A549 (cell line): Measurements from ENCODE around the gene TTC33. TPM values are rescaled to one million over a fixed set of nuclear protein-coding genes. Genes with fewer than 3 reads are reported as not detected.

Source experiments
- ATAC-seq, 2 experiments: fragments of 200-7000 bp in 1 of 2; fragments of >200 bp in 1 of 2; cut with Nextera tagmentation in 1 of 2; cut with Tn5 transposase in 1 of 2; 3 replicates each; pipeline versions ENCODE4 v1.8.0 to v1.9.1; 2018 to 2020; ENCODE audit warnings: mild to moderate bottlenecking in 1 of 2, moderate library complexity in 1 of 2
- CTCF ChIA-PET: fragments of 300-600 bp; sonication (Branson Sonifier 250); formaldehyde crosslinking; extraction: SDS; loops from one replicate; lab custom pipeline; 2021; ENCODE audit warnings: antibody characterized with exemption, inconsistent platforms; lab: Yijun Ruan, JAX
- POLR2A ChIA-PET: fragments of 350-600 bp; formaldehyde crosslinking; extraction: SDS; loops from one replicate; lab custom pipeline; 2021; ENCODE audit warnings: antibody characterized with exemption, inconsistent platforms; lab: Yijun Ruan, JAX
- DNase-seq, 2 experiments: peaks; one replicate each; pipeline versions ENCODE4 v3.0.0 to v3.0.0-alpha.2; 2011 to 2016; ENCODE audit warnings: low read depth in 1 of 2, low spot score in 1 of 2
- FAIRE-seq: peaks from 2 replicates; lab custom pipeline; 2011; peaks lifted over from hg19 to GRCh38; lab: Jason Lieb, UNC
- H3K27ac ChIP-seq, 2 experiments: fragments of >200 bp; sonication (Bioruptor Twin); formaldehyde crosslinking; 3 replicates each; pipeline ENCODE4 v1.5.1; 2016 to 2017
- H3K4me1 ChIP-seq: fragments of >200 bp; sonication (Bioruptor Twin); formaldehyde crosslinking; 3 replicates; pipeline ENCODE4 v1.6.1; 2016
- H3K4me2 ChIP-seq: fragments of >200 bp; sonication (Bioruptor Twin); formaldehyde crosslinking; 3 replicates; pipeline ENCODE4 v1.6.1; 2016
- H3K4me3 ChIP-seq: fragments of >200 bp; sonication (Bioruptor Twin); formaldehyde crosslinking; 3 replicates; pipeline ENCODE4 v1.5.1; 2016
- H3K9me3 ChIP-seq: fragments of >200 bp; sonication (Bioruptor Twin); formaldehyde crosslinking; 3 replicates; pipeline ENCODE4 v1.6.1; 2016
- ATOH8 ChIP-seq: fragments of 250-450 bp; sonication (Bioruptor Pico); IDR thresholded peaks from 2 replicates; pipeline ENCODE4 v1.5.0; 2020; ENCODE audit warnings: low read depth, mild to moderate bottlenecking, moderate library complexity
- CBX8 ChIP-seq: fragments of 200-600 bp; sonication (generic); IDR thresholded peaks from 2 replicates; pipeline ENCODE4 v1.6.1; 2016
- CHD4 ChIP-seq: fragments of 200-600 bp; sonication (generic); IDR thresholded peaks from 2 replicates; pipeline ENCODE4 v1.6.1; 2016; ENCODE audit warnings: antibody characterized with exemption, mild to moderate bottlenecking, borderline replicate concordance
- CTCF ChIP-seq: fragments of >200 bp; sonication (Bioruptor Twin); formaldehyde crosslinking; IDR thresholded peaks from 3 replicates; pipeline ENCODE4 v1.5.1; 2016
- ESRRA ChIP-seq: fragments of 150-350 bp; IDR thresholded peaks from 2 replicates; pipeline ENCODE4 v1.6.1; 2014; ENCODE audit warnings: mild to moderate bottlenecking, low read length, borderline replicate concordance
- FOSB ChIP-seq: fragments of 250-450 bp; sonication (Bioruptor Pico); IDR thresholded peaks from 2 replicates; pipeline ENCODE4 v1.5.0; 2020; ENCODE audit warnings: mild to moderate bottlenecking, moderate library complexity
- FOSL2 ChIP-seq, 2 experiments: fragments of 450-650 bp in 1 of 2; fragments of >200 bp in 1 of 2; sonication (Bioruptor Twin) in 1 of 2; formaldehyde crosslinking; IDR thresholded peaks; 2 replicates each; pipeline versions ENCODE4 v1.5.0 to v1.6.1; 2016 to 2020; ENCODE audit warnings: mild to moderate bottlenecking in 1 of 2, moderate library complexity in 1 of 2
- FOXS1 ChIP-seq: fragments of 250-450 bp; sonication (Bioruptor Pico); IDR thresholded peaks from 2 replicates; pipeline ENCODE4 v1.5.0; 2020; ENCODE audit warnings: mild to moderate bottlenecking, moderate library complexity
- HDAC2 ChIP-seq: fragments of 200-600 bp; sonication (generic); IDR thresholded peaks from 2 replicates; pipeline ENCODE4 v1.6.1; 2016
- HEYL ChIP-seq: fragments of 250-450 bp; sonication (Bioruptor Pico); IDR thresholded peaks from 2 replicates; pipeline ENCODE4 v1.8.0; 2021; ENCODE audit warnings: mild to moderate bottlenecking, moderate library complexity
- HMGXB4 ChIP-seq: fragments of 250-450 bp; sonication (Bioruptor Pico); IDR thresholded peaks from 2 replicates; pipeline ENCODE4 v1.5.0; 2021; ENCODE audit warnings: mild to moderate bottlenecking, moderate library complexity, borderline replicate concordance
- HOXA7 ChIP-seq: fragments of 250-450 bp; sonication (Bioruptor Pico); IDR thresholded peaks from 2 replicates; pipeline ENCODE4 v1.5.0; 2020; ENCODE audit warnings: mild to moderate bottlenecking, moderate library complexity
- HOXB5 ChIP-seq: fragments of 250-450 bp; sonication (Bioruptor Pico); IDR thresholded peaks from 2 replicates; pipeline ENCODE4 v1.5.0; 2020; ENCODE audit warnings: mild to moderate bottlenecking, moderate library complexity
- JUNB ChIP-seq: fragments of >200 bp; sonication (Bioruptor Twin); formaldehyde crosslinking; IDR thresholded peaks from 2 replicates; pipeline ENCODE4 v1.6.1; 2016
- MAFK ChIP-seq: fragments of 450-650 bp; IDR thresholded peaks from 2 replicates; pipeline ENCODE4 v1.6.1; 2014; ENCODE audit not compliant: partially characterized antibody
- NPAS2 ChIP-seq: fragments of 250-450 bp; sonication (Bioruptor Pico); IDR thresholded peaks from 2 replicates; pipeline ENCODE4 v1.8.0; 2022; ENCODE audit warnings: mild to moderate bottlenecking, moderate library complexity, borderline replicate concordance
- POLR2A ChIP-seq: IDR thresholded peaks from 2 replicates; pipeline ENCODE4 v1.6.1; 2012; ENCODE audit warnings: mild to moderate bottlenecking, low read length
- RFX5 ChIP-seq: fragments of 450-650 bp; IDR thresholded peaks from 2 replicates; pipeline ENCODE4 v1.7.1; 2014; ENCODE audit warnings: antibody characterized with exemption, mild to moderate bottlenecking, moderate library complexity
- SMC3 ChIP-seq: fragments of >200 bp; sonication (Bioruptor Twin); formaldehyde crosslinking; IDR thresholded peaks from 3 replicates; pipeline ENCODE4 v1.6.1; 2018; ENCODE audit warnings: inconsistent platforms
- TFCP2L1 ChIP-seq: fragments of 250-450 bp; sonication (Bioruptor Pico); IDR thresholded peaks from 2 replicates; pipeline ENCODE4 v1.5.0; 2021; ENCODE audit warnings: mild to moderate bottlenecking
- ZFP36 ChIP-seq: fragments of 450-650 bp; IDR thresholded peaks from 2 replicates; pipeline ENCODE4 v1.6.1; 2014; ENCODE audit warnings: borderline replicate concordance; ENCODE audit not compliant: partially characterized antibody
- ZSCAN20 ChIP-seq: fragments of 250-450 bp; sonication (Bioruptor Pico); IDR thresholded peaks from 2 replicates; pipeline ENCODE4 v1.8.0; 2022; ENCODE audit warnings: mild to moderate bottlenecking, moderate library complexity
- WGBS: methylation state at CpG from one replicate; pipeline ENCODE4 v1.1.6; 2017; ENCODE audit errors: missing lambda C conversion rate; 5-methylcytosine and 5-hydroxymethylcytosine counted together
- polyA plus RNA-seq, 4 experiments: library from polyadenylated mRNA; depleted of rRNA in 3 of 4; stranded (reverse); fragments of >200 nt; fragmentation: RNase III in 1 of 4; extraction: RNeasy Plus Mini Kit Qiagen cat#74134 plus additional on column Dnase treatment in 1 of 4; gene quantifications; 2 replicates in 3 of 4; 3 replicates in 1 of 4; pipeline ENCODE4 v1.2.3, GENCODE V29; 2011 to 2017
- TF ChIP-seq, protein P1 (sequence below): fragments of 150-350 bp; IDR thresholded peaks from 2 replicates; pipeline ENCODE4 v1.6.1; 2014; ENCODE audit warnings: low read depth, mild to moderate bottlenecking, low read length

Gene TTC33
- polyA plus RNA-seq, 2 of the 4 experiments (the other 2 are of a cell fraction), result 17.1 to 19.8 TPM

DNA sequence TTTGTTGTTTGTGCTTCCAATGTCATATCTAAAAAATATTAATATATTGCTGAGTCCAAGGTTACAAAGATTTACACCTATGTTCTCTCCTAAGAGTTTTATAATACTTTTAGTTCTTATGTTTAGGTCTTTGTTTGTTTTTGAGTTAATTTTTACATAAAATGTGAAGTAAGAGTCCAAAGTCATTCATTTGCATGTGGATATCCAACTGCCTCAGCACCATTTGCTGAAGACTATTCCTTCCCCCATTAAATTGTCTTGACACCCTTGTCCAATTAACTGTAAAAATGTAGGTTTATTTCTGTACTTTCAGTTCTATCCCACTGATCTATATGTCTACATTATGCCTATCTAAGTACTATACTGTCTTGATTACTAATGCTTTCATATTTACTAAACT is 35.7 kb downstream of the TTC33 start (continued):
- TF ChIP-seq, protein P1, sequence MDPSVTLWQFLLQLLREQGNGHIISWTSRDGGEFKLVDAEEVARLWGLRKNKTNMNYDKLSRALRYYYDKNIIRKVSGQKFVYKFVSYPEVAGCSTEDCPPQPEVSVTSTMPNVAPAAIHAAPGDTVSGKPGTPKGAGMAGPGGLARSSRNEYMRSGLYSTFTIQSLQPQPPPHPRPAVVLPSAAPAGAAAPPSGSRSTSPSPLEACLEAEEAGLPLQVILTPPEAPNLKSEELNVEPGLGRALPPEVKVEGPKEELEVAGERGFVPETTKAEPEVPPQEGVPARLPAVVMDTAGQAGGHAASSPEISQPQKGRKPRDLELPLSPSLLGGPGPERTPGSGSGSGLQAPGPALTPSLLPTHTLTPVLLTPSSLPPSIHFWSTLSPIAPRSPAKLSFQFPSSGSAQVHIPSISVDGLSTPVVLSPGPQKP, result no peak
- TF ChIP-seq NPAS2 (CRISPR knock-in tag), result no peak
- TF ChIP-seq HOXA7 (CRISPR knock-in tag), result no peak
- TF ChIP-seq POLR2A, result no peak
- no peak for TF ChIP-seq TFCP2L1 (CRISPR knock-in tag)
- TF ChIP-seq FOSB (CRISPR knock-in tag), result no peak
- no peak for TF ChIP-seq ZFP36
- TF ChIP-seq RFX5, result no peak
- TF ChIP-seq HEYL (CRISPR knock-in tag), result no peak
- no peak for TF ChIP-seq CBX8

DNA sequence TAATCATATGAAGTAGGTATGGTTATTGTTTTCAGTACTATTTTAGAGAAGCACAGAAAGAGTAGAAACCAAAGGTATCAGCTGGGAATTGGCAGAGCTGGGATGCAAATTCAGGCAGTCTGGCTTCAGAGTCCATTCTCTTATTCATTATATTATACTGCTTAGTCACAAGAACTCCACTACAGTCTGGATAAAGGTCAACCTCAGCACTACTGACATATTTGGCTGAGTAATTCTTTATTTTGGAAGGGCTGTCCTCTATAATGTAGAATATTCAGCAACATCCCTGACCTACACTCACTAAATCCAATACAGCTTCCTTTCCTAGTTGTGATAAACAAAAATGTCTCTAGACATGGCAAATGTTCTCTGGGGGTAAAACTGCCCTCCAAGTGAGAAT is 38.5 kb downstream of the TTC33 start:
- peak overlapping the region; percentile 22 for H3K4me2 ChIP-seq
- no peaks in the 10 kb centered on the region for H3K9me3 ChIP-seq
- ATAC-seq (peak; percentile 78 to 80; a peak in 5 of 6 replicates), FAIRE-seq (no peak), DNase-seq (peak in 1 of 2 experiments; percentile 12)
- ChIA-PET POLR2A (no interaction called here), CTCF (interaction anchor here (1.1 to 1.6 kb wide), 3 partner anchors 29 to 1138 kb away, joined by 3 to 4 read pairs (median 3); no protein-coding TSS in a partner anchor)
- no peak overlapping the region; a peak in 1 of 6 replicates for H3K27ac ChIP-seq
- TF ChIP-seq MAFK (peak; percentile 28), HEYL (CRISPR knock-in tag) (no peak)
- H3K4me1 ChIP-seq, result peaks cover 6% of the 10 kb centered on the region; the same call in 1 of the 3 replicates
- no peak overlapping the region for H3K4me3 ChIP-seq

GRCh38 chr5:40716590-40716989 is 39.2 kb downstream of the TTC33 start:
- ATAC-seq (no peak), FAIRE-seq (no peak), DNase-seq (no peak)
- no peak overlapping the region for H3K4me2 ChIP-seq
- ChIA-PET CTCF (interaction anchor here (0.9 to 1.1 kb wide), 4 partner anchors 10 to 1003 kb away, joined by 3 to 4 read pairs (median 3); no protein-coding TSS in a partner anchor), POLR2A (no interaction called here)
- WGBS, result 82% methylated on average over 2 of the region's 2 CpGs
- TF ChIP-seq CHD4 (no peak), HDAC2 (no peak), HOXB5 (CRISPR knock-in tag) (no peak), JUNB (no peak), RFX5 (no peak), FOSL2 (IDR thresholded peaks at IDR 0.05) (no peak), FOSL2 (CRISPR knock-in tag; IDR thresholded peaks at IDR 0.05) (no peak), FOXS1 (CRISPR knock-in tag) (no peak), SMC3 (no peak), CBX8 (no peak), ESRRA (no peak), HMGXB4 (CRISPR knock-in tag) (no peak), ZSCAN20 (no peak), MAFK (no peak), ATOH8 (CRISPR knock-in tag) (no peak), POLR2A (no peak), CTCF (no peak)
- H3K9me3 ChIP-seq, result no peaks in the 10 kb centered on the region
- H3K4me1 ChIP-seq, result peaks cover 6% of the 10 kb centered on the region; the same call in 1 of the 3 replicates
- no peak overlapping the region for H3K4me3 ChIP-seq
- H3K27ac ChIP-seq, result no peak overlapping the region; a peak in 1 of 6 replicates
